C1 segment of cervical spinal cord (tissue), 14 donors: ENCODE data around the gene E2F6.
A peak's percentile ranks its signal among the peaks of the same experiment; 100 is the strongest.
"Not testable (repeated sequence)": the region's sequence is repeated elsewhere in the genome, so short reads cannot be mapped to it uniquely, and the experiment has no call there.

Source experiments
- DNase-seq, 14 donors: peaks; one replicate each; lab custom pipeline; 2025; lab: John Stamatoyannopoulos, UW

Gene E2F6

DNA sequence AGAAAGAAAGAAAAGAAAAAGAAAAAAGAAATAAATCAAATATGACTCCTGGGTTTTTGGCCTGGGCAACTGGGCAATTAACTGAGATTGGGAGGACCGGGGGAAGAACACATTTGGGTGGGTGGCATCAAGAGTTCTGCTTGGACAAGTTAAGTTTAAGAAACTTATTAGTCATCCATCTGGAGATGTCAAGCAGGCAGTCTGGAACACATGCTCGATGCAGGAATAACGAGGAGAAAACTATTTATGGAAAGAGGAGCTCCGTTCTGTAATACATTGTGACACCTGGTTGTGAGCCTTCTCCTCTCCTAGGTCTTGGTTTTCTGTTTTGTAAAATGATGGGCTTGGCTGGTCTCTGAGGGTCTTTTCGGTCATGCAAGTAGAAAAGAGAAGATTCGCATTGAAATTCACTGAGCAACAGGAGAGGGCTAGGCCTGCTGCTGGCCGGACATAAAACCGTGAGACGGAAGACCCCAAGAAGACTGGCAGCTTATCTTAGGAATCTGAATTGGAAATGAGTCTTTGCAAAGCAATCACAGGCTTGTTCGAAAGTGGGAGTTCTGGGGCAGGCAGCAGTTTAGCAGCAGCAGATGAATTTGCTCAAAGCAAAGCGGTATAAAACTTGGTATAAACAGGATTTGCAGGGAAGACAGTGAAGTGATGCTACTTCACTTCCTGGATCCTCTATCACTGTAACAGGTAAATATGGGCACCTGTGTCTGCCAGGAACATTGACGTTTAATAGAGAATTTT lies 51.4 kb downstream of the E2F6 start:
- no peak for DNase-seq

DNA sequence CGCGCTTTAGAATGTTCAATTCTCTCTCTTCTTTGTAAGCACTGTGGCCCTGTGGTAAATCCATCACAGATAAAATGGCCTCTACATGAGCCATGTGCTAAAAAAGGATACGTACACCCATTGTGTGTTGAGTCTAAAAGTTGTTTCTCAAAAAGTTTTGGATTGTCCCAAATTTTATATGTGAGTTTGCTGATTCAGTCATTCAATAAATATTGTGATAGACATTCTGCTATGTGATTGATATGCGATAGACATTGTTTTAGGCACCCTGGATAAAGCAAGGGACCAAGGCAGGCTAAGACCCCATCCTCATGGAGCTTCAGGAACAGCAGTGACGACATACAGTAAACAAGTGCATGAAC lies 53.5 kb downstream of the E2F6 start:
- DNase-seq, result no peak

DNA sequence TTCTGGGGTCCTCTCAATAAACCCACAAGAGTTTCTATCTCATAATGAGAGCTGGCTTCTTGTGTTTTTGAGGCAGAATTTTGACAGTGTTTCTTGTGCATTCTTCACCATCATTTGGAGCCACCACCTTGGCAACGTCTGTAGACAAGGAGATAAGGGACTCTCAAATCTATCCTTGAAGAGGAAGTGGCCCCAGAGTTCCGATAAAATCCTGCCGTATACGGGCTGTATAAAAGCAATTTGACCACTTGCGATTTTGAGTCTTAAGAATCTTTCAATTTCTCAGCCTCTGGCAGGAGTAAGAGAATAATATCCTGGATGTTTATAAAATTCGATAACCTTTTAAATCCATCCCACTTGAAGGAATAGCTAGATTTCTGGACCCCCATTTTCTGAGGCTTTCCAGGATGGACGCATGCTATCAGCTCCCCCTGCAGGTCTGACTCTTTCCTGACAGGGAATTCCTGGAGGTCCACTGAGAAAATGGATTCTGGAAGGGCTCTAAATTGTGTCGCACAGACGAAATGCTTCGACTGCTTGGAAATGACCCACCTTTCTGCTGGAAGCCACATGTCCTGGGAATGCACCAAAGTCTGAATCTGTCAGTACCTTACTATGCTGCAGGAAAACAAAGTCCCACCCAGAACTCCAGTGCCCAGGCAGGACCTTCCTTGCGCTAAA lies 54.1 kb downstream of the E2F6 start:
- DNase-seq, result peak in 4 of 14 donors; percentile 9 to 42 (median 19)

DNA sequence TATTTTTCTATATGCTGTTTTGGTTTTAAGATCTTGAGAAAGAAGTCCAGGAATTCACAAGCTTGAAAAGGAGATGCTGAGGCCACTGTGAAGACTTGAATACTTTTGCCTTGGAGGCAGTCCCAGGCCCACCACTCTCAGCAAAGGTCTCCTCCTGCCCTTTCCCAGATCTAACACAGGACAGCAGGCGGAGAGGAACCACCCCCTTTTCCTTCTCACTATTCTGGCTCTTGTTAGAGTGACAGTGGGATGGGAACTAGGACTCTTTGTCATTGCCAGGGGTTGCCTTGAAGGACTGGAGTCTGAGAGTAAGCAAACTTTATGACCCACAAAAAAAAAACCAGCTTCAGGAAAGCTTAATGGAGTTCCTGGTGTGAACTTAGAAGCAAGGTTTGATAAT lies 54.7 kb downstream of the E2F6 start:
- DNase-seq, result no peak

DNA sequence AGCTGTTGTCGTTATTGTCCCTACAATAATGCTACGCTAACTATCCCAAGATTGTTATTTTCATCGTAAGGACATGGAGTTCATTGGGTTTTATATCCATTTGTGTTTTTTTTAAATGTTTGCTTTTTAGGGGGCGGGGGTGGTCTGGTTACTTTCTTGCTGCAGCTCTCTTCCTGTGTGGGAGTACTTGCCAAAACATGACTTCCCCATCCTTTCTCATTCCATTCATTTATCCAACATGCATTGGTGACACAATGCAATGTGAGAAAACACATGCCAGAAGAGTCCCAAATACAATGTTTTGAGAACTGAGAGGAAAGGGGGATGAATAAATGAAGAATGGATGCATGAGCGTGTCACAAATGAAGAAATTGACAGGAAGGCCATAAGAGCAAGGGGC lies 55.9 kb downstream of the E2F6 start:
- no peak for DNase-seq

DNA sequence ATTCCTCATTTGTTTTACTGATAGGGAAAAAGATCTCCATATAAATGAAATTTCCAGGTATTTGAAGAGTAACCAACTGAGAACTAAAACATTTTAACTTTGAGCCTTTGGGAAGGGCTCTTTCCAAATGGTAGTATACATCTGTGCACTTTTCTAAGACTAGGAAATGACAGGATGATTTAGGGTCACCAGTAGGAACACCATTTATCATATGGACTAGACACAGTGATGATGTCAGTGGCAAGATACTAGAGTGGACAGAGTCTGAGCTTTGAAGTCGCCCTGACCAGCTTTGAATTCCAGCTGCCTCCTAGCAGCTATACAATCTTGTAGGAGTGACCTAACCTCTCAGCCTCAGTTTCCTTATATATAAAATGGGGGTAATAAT lies 56.4 kb downstream of the E2F6 start:
- DNase-seq, result no peak

DNA sequence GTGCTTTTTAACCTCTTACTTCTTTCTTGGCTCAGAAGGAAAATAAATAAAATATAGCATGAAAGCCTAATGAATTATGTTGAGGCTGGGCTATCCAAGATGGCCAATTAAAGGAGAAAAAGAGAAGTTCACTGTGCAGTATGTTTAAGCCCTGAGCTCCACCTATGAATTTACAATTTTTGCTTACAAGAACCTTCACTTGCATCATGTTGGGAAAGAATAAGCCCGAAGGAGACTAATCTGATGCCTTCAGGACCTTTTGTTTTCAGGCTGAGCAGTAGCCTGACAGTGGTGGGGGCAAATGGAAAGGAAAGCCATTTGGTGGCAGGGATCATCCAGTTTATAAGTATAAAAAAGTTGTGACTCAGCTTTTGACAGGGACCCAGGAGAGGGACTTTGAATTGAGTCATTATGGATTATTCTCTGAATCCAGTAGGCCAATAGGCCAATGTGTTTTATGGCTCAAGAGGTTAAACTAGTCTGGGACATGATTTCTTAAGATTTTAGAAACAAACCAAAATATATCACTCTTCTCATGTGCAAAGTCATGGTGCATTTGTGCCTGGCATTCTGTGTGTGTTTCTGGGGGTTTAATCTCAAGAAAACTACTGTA lies 56.9 kb downstream of the E2F6 start:
- DNase-seq, result no peak

DNA sequence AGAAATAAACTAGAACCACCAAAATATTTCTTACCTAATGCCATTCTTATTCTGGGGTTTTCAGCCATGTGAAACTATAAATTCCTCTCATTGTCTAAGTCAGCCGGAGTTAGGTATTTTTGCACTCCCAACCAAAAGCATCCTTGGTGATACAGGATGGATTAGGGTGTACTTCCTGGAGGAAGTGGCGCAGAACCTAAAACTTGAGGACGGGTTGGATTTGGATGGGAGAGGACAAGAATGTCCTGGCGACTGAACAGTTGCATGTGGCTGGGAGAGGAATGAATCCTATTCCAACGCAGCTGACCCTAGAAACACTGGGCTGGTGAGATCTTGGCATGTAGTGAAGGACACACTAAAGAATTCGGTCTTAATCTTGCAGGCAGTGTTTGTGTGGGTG lies 58.5 kb downstream of the E2F6 start:
- DNase-seq, result no peak

DNA sequence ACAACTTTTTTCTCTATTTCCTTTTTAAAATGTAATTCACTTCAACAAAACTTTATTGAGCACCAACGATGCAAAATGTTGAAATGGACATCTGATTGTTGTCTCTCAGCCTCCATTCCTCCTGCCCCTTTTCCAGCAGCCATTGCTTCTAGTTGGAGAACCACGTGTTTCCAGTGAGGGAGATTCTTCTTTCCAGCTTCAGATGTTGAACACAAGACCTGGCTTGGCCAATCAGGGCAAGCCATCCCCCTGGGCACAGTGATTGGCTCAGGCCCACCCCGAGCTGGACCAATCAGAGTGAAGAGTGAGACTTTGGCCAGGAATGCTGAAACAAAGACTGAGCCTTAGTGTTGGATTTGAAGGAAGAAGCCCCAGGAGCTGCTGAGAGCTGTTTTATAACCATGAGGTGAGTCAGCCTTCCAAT lies 59.0 kb downstream of the E2F6 start:
- no peak for DNase-seq

DNA sequence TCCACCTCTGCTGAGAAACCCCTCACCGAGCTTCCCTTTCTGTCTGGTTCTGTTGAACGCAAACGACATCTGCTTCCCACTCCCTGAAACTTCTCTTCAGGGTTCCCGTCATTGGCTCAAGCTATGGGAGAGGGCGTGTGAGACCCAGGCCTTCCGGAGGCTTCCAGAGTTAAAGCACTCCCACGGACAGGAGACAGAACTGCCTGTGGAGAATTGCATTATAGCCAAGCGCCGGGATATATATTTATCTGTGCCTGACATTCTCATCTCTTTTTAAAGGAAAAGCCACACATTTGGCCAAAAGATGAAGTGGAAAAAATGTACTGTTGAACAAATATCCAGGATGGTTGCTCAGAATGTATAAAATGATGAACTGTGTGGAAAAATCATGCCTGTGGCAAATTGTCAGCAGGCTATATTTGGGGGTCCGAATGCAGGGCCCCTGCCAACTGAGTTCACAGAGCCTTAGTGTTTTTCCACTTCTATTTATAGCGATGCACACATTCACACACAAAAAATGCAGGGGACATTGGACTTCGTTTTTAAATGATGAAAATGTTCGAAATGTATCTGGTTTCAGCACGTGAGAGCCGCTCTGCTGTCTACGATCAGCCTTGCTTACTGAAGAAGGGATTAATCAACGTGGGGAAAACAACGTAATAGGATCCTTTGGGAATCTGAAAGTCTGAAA lies 59.5 kb downstream of the E2F6 start:
- no peak for DNase-seq

DNA sequence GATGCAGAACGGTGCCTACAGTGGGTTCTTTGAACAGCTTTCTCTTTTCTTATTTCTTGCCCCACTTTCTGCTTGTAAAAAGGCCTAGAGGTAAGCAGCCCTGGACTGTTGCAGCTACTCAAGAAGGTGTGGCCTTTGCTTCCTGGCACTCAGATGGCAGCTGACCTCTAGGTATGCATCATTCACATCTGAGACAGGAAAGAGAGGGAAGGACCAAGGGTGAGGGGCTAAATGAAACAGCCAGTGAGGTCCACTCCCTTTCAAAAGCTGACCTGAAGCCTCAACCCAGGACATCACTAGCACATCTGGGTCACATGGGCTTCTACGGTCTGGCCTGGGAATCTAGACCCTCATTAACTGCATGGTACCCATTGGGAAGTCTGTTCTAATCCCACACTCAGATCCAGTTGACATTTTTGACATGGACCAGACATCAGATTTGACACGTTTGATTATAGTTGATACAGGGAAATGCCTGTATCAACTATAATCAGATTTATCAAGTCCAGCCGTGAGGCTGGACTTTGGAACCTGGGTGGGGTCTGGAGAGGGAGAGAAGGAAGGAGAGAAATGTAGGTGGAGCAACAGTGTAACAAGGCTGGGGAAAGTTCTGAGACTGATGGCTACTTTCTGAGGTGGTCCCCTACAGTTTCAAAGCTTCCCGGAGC lies 60.2 kb downstream of the E2F6 start:
- DNase-seq, result no peak

DNA sequence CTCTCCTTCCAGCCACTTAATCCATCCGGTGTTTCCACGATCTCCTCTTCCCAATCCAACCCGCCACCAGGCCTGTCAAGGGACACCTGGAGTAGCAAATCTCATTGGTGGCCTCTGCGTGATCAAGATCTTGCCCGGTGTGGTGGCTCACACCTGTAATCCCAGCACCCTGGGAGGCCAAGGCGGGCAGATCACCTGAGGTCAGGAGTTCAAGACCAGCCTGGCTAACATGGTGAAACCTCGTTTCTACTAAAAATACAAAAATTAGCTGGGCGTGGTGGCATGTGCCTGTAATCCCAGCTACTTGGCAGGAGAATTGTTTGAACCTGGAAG lies 60.9 kb downstream of the E2F6 start:
- not testable (repeated sequence) for DNase-seq

DNA sequence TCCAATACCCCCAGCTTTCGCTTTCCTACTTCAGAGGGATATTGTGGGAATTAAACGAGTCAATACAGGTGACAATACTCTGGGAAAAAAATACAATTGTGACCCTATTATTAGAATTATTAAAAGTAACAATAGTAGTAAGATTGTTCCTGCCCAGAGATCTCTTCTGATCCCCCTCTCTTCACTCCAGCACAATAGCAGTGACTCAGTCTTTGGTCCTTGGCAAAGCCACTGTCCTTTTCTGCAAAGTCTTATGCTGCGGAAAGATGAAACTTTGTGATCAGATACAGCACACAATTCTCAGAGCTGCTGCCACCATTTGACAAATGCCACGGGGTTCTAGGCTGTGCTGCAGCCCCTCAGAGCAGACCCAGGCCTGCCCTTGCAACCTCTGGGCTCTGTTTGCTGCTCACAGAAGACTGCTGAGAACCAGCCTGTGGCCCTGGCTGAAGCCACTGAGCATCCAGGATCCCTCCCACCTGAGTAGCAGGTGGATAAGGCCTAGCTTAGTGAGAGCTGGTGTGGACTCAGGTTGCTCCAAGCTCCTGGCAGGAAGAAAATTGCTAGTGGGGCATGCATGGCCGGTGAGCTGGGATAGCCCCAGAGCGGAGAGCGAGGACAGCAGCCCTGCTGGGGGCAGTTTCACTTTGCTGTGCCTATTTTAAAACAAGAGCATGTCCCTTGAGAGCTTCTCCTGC lies 61.4 kb downstream of the E2F6 start:
- peak in 1 of 14 donors; percentile 9 for DNase-seq

DNA sequence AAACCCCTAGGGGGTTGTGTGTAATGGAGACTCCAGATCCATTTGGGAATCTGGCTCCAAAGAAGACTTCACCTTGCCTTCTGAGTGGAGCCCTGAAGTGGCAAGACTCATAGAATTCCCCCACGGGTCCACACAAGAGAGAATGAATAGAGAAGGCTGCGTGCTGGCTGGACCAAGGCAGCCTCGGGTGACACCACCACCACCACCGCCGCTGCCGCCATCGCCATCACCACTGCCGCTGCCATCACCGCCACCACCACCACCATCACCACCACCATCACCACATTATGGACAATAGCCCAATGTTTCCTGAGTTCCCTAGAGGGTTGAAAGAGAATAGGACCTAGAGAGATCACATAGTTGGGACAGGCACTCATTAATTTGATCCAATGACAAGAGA lies 63.5 kb downstream of the E2F6 start:
- DNase-seq, result no peak

DNA sequence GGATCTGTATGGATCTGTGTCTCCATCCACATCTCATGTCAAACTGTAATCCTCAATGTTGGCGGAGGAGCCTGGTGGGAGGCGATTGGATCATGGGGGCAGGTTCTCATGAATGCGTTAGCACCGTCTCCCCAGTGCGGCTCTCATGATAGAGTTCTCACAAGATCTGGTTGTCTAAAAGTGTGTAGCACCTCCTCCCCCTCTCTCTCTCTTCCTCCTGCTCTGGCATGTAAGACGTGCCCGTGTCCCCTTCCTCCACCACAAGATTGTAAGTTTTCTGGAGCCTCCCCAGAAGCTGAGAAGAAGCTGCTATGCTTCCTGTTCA lies 66.6 kb downstream of the E2F6 start:
- no peak for DNase-seq

DNA sequence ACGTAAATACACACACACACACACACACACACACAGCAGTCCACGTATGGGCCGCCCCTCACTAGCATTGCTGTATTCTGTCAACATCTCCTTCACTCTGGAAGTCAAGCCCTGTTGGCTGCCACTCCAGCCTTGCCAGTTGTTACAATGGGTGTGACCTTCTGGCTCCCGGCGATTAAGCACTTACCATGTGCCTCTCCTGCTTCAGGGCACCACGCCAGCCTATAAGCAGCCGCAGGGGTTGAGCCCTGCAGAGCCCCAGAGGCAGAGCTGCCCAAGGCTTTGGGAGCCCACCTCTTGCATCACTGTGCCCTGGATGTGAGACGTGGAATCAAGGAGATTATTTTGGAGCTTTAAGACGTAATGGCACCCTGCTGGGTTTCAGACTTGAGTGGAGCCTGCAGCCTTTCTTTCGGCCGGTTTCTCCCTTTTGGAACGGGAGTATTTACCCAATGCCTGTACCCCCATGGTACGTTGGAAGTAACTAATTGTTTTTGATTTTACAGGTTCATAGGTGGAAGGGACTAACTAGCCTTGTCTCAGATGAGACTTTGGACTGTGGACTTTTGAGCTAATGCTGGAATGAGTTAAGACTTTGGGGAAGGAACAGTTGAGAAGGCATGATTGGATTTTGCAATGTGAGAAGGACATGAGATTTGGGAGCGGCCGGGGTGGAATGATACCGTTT lies 67.1 kb downstream of the E2F6 start:
- no peak for DNase-seq

DNA sequence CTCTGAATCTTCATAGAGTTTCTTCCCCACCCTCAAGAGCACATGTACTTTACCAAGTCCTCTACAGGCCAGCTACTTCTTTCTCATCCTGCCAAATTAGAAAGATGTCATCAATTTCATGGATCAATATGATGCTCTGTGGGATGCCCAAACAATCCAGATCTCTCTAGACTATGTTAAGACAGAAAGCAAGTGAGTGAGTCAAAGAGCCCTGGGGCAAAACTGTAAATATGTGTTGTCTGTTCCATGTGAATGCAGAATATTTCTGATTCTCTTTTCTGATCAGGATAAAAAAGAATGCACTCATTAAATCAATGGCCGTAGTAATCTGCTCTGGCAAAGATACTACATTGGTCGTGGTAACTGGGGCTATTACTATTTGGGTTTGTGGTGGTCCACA lies 68.4 kb downstream of the E2F6 start:
- DNase-seq, result no peak

DNA sequence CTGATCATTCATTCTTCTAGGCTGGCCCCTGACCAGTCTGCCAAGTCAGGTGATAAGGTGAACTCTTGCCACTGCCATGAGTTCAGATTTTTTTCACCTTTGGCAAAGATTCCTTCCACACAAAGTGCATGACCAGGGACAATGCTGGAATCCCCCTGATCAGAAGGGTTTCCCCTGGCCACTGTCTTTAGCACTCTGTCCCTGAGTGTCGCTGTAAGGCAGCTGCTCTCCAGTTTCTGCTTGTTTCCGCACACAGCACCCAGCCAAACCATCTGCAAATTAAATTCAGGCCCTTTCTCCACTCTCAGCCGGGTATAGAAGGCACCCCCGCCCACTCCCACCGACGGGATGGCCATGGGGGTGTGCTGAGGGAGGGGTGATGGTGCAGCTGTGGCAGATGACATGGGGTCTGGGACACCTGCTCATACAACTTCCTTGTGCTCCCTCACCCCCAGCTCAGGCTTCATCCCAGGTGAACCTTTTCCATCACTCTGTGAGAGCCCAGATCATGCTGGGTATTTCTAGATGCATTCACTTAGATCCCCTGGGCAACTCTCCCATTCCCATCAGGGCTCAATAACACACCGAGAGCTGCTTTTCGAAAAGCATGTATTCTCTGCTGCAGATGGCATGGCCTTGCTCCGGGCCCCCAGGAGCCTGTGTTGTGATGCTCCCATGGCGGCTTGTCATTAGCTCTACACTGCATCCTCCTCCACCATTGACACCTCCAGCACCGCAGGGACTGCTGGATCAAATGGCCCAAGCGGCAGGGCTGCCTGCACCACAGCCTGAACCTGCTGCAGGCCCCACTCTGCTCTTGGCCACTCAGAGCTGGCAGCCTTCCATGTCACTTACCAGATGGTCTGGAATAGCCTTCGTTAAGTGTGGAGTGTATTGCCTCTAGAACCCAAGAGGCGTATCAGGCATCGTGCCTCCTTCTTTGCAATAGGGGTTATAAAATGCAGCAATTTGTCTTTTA lies 69.2 kb downstream of the E2F6 start:
- DNase-seq, result peak in 2 of 14 donors; percentile 37 to 92

DNA sequence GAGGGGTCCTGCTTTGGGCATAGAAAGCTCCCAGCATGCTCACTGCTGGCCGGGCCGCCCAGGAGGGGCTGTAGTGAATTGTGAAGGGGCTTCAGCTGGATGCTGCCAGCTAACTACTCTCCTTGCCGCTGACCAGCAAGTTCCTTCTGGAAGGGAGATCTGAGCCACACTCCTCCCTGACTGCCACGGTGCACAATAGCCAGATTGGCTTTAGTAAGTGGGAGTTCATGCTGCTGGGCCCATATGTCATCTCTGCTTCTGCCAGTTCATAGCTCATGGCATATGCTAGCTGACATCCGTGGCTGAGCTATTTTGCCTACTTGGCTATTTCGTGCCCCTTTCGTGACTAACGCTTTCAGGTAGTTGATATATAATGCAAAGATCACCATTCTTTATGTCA lies 69.9 kb downstream of the E2F6 start:
- peak in 4 of 14 donors; percentile 9 to 97 (median 41) for DNase-seq

DNA sequence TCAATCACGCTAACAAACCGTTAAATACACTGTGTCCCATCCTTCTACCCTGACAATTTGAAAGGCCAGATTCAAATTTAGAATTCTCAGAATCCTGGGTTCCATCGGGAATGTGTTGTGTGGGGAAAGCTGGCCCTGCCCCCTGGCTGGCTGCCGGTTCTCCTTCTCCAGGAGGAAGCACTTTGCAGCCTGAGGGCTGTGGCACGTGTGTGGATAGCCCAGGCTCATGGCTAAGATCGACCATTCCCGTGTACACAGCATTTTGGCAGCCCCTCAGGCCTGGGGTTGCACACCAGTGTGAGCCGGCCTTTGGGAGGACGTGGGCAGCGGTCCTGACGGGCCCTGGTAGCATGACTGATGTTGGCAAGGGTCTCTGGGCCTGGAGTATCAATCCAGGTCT lies 70.6 kb downstream of the E2F6 start:
- DNase-seq, result peak in 1 of 14 donors; percentile 79
